Right kidney (tissue), 1 donor: ENCODE results near the gene KCTD14.
"Not testable (repeated sequence)": the region's sequence is repeated elsewhere in the genome, so short reads cannot be mapped to it uniquely, and the experiment has no call there.

Source experiments
- DNase-seq: peaks from one replicate; pipeline ENCODE4 v3.0.0-alpha.2; 2016

KCTD14 gene

GRCh38 chr11:78049348-78049747 is 26.3 kb upstream of the KCTD14 start:
- no peak for DNase-seq

- DNase-seq, result no peak
Measured at GRCh38 chr11:78048561-78048960, 25.5 kb upstream of the KCTD14 start.

- no peak for DNase-seq
Measured at GRCh38 chr11:78046486-78046854, 23.4 kb upstream of the KCTD14 start.

- peak; percentile 83 for DNase-seq
Measured at GRCh38 chr11:78045851-78046485, 22.9 kb upstream of the KCTD14 start.

- DNase-seq, result no peak
Measured at GRCh38 chr11:78044706-78045105, 21.6 kb upstream of the KCTD14 start.

GRCh38 chr11:78041843-78042440 is 18.9 kb upstream of the KCTD14 start:
- DNase-seq, result no peak

GRCh38 chr11:78041380-78041719 is 18.3 kb upstream of the KCTD14 start:
- DNase-seq, result not testable (repeated sequence)

- DNase-seq, result no peak
Measured at GRCh38 chr11:78040691-78041379, 17.8 kb upstream of the KCTD14 start.

GRCh38 chr11:78039919-78040671 is 17.0 kb upstream of the KCTD14 start:
- DNase-seq, result peak; percentile 57

- no peak for DNase-seq
Measured at GRCh38 chr11:78039391-78039918, 16.4 kb upstream of the KCTD14 start.

GRCh38 chr11:78038697-78039313 is 15.7 kb upstream of the KCTD14 start:
- DNase-seq, result no peak

GRCh38 chr11:78037825-78038620 is 14.9 kb upstream of the KCTD14 start:
- DNase-seq, result no peak

GRCh38 chr11:78037056-78037455 is 14.0 kb upstream of the KCTD14 start:
- no peak for DNase-seq

- no peak for DNase-seq
Measured at GRCh38 chr11:78036313-78036712, 13.2 kb upstream of the KCTD14 start.

- DNase-seq, result no peak
Measured at GRCh38 chr11:78034623-78035022, 11.5 kb upstream of the KCTD14 start.

GRCh38 chr11:78033040-78033439 is 10.0 kb upstream of the KCTD14 start:
- no peak for DNase-seq

GRCh38 chr11:78032090-78032489 is 9.0 kb upstream of the KCTD14 start:
- no peak for DNase-seq

GRCh38 chr11:78031629-78032028 is 8.6 kb upstream of the KCTD14 start:
- no peak for DNase-seq

- DNase-seq, result peak; percentile 69
Measured at GRCh38 chr11:78030429-78031325, 7.6 kb upstream of the KCTD14 start.

GRCh38 chr11:78028423-78028822 is 5.3 kb upstream of the KCTD14 start:
- DNase-seq, result not testable (repeated sequence)

GRCh38 chr11:78027759-78028158 is 4.7 kb upstream of the KCTD14 start:
- no peak for DNase-seq
